Upper lobe of left lung (tissue), 6 donors: Measurements from ENCODE around the gene CLK2. TPM values are rescaled to one million over a fixed set of nuclear protein-coding genes. Genes with fewer than 3 reads are reported as not detected.

ENCODE experiments used
- ATAC-seq, 2 donors: fragments of 200-7000 bp; cut with Tn5 transposase; one replicate each; pipeline ENCODE4 v1.9.1; 2022; ENCODE audit warnings: mild to moderate bottlenecking in 2 of 2, moderate library complexity in 2 of 2; ENCODE audit not compliant: low FRiP score in 2 of 2
- DNase-seq, 2 donors: peaks; one replicate each; pipeline ENCODE4 v3.0.0-alpha.2; 2019 to 2020
- H3K27ac ChIP-seq, 4 donors: fragments of 200-600 bp; sonication (generic); one replicate each; pipeline ENCODE4 v1.5.1; 2016 to 2019
- H3K27me3 ChIP-seq, 4 donors: fragments of 200-600 bp; sonication (generic); one replicate each; pipeline ENCODE4 v1.5.1; 2017 to 2019
- H3K36me3 ChIP-seq, 4 donors: fragments of 200-600 bp; sonication (generic); one replicate each; pipeline ENCODE4 v1.5.1; 2016 to 2019
- H3K4me1 ChIP-seq, 4 donors: fragments of 200-600 bp; sonication (generic); one replicate each; pipeline ENCODE4 v1.5.1; 2018 to 2019
- H3K4me3 ChIP-seq, 4 donors: fragments of 200-600 bp; sonication (generic); one replicate each; pipeline ENCODE4 v1.5.1; 2017 to 2019; ENCODE audit warnings: mild to moderate bottlenecking in 2 of 4, moderate library complexity in 1 of 4
- H3K9me3 ChIP-seq, 4 donors: fragments of 200-600 bp; sonication (generic); one replicate each; pipeline ENCODE4 v1.5.1; 2018 to 2019
- EP300 ChIP-seq, 4 donors: sonication (generic); formaldehyde crosslinking; IDR thresholded peaks; one replicate each; pipeline ENCODE4 v1.5.1; 2017; ENCODE audit warnings: antibody characterized with exemption in 4 of 4, control low read depth in 2 of 4
- POLR2A ChIP-seq, 4 donors: fragments of 450-650 bp; IDR thresholded peaks; one replicate each; pipeline ENCODE4 v1.5.1; 2016 to 2017; ENCODE audit warnings: antibody characterized with exemption in 4 of 4, mild to moderate bottlenecking in 2 of 4
- POLR2AphosphoS5 ChIP-seq, 2 donors: sonication (generic); formaldehyde crosslinking; IDR thresholded peaks; one replicate each; pipeline ENCODE4 v1.5.1; 2017; ENCODE audit warnings: antibody characterized with exemption in 2 of 2
- WGBS, 2 donors: methylation state at CpG; one replicate each; pipeline ENCODE4 v1.1.5; 2017 to 2018; 5-methylcytosine and 5-hydroxymethylcytosine counted together
- total RNA-seq, 6 donors: library from RNA; depleted of rRNA in 4 of 6; stranded (reverse); fragments of >200 nt in 4 of 6; gene quantifications; one replicate each; pipeline versions ENCODE4 v1.1.0 to v1.2.1, GENCODE V29; 2016 to 2021
- TF ChIP-seq, protein P1 (sequence below), 6 experiments: fragments of 450-650 bp in 4 of 6; fragments of 200-600 bp in 2 of 6; sonication (generic) in 2 of 6; IDR thresholded peaks; one replicate each; pipeline ENCODE4 v1.5.1; 2016 to 2019; ENCODE audit warnings: antibody characterized with exemption in 6 of 6
- donor health status: DM: no; HTN: no; CAD: no; lungs with moderate emphysema.
- donor health status: DM: no; HTN: yes; CAD: no; lungs with severe emphysema.

The CLK2 gene
- total RNA-seq, 6 donors from 2014 or later: 32.7 to 92.2 (median 48.1) TPM

DNA sequence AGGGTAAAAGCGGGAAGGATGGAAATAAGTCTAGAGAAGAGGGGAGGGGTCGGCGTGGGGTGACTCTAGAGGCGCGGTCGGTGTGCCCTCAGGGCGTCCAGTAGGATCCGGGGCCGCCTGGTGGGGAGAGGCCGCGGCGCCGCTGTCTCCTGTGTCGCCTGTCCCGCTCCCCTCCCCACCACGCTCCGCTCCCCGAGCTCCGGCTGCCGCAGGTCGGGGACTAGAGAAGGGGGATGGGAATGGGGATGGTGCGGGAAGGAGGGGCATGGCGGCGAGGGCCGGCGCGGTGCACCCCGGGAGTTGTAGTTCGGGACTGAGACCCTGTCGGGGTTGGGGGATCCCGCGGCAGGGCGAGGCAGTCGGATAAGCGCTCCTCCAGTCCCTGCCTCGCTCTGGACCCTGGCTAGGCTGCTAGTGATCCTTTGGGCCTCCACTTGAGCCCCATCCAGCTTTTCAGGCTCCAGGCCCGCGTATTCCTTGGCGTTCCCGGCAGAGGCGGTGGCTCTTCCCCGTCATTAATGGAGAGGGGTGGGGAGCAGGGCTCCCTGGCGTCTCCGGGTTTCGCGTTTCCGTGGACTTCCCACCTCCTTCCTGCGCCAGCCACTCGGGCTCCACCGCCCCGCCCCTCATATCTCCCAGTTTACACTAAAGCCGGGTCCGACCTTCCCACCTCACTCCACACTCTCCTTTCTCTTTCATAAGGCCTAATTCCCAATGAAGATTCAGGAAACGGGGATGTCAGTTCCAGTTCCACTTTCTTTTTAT lies 17.9 kb downstream of the CLK2 start, which contains the start of gene ENTREP3:
Gene ENTREP3 (minus strand): TSS at position 241 of the 765 bp plus-strand sequence. CDS start 606 bp downstream, outside the sequence.
- DNase-seq (peak; percentile 93 to 97), ATAC-seq (peak; percentile 92 to 95)
- peaks cover 30 to 34% (median 32%) of the 10 kb centered on the region in 4 donors for H3K4me1 ChIP-seq
- H3K36me3 ChIP-seq: peaks cover 0 to 33% (median 10%) of the 10 kb centered on the region in 4 donors
- peak within 1 kb of the TSS; percentile 95 to 97 (median 96) for H3K27ac ChIP-seq
- peak within 1 kb of the TSS; percentile 61 to 93 (median 72) for H3K4me3 ChIP-seq
- no peaks in the 10 kb centered on the region for H3K9me3 ChIP-seq
- H3K27me3 ChIP-seq: no peaks in the 10 kb centered on the region
- peak; percentile 73 to 78 for TF ChIP-seq POLR2AphosphoS5 (IDR thresholded peaks at IDR 0.05)
- TF ChIP-seq EP300 (IDR thresholded peaks at IDR 0.05): no peak
- TF ChIP-seq, protein P1, sequence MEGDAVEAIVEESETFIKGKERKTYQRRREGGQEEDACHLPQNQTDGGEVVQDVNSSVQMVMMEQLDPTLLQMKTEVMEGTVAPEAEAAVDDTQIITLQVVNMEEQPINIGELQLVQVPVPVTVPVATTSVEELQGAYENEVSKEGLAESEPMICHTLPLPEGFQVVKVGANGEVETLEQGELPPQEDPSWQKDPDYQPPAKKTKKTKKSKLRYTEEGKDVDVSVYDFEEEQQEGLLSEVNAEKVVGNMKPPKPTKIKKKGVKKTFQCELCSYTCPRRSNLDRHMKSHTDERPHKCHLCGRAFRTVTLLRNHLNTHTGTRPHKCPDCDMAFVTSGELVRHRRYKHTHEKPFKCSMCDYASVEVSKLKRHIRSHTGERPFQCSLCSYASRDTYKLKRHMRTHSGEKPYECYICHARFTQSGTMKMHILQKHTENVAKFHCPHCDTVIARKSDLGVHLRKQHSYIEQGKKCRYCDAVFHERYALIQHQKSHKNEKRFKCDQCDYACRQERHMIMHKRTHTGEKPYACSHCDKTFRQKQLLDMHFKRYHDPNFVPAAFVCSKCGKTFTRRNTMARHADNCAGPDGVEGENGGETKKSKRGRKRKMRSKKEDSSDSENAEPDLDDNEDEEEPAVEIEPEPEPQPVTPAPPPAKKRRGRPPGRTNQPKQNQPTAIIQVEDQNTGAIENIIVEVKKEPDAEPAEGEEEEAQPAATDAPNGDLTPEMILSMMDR (IDR thresholded peaks at IDR 0.05): peak in 3 of 6 experiments; percentile 4 to 39 (median 13)
- TF ChIP-seq POLR2A (IDR thresholded peaks at IDR 0.05): peak in 2 of 4 donors; percentile 47 to 66
- 1 to 3% methylated on average over 25 to 49 of the region's 54 CpGs for WGBS, 2 donors

DNA sequence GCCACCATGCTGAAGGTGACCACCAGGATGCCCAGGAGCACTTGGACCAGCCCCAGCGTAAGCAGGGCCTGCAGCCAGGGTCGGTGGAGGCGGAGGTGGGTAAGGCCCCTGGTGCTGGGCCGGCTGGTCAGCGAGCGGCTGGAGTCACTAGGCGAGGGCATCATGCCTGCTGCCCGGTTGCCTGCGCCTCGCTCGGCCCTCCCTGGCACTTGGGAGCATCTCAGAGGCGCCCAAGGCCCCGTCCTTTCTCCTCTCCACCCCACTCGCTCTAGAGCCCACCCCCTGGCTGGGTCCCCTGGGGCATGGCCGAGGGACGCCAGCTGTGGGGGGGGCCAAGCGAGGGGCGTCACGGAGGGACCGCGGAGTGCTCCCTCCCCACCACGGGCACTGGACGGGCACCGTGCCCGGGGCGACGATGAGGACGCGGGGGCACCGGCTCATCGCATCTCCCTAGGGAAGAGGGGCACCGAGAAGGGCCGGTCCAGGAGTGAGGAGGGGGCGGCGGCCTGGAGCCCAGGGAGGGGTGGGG lies 18.5 kb downstream of the CLK2 start:
- DNase-seq (peak in 1 of 2 donors; percentile 88), ATAC-seq (peak in 1 of 2 donors; percentile 3)
- no peak for TF ChIP-seq EP300 (IDR thresholded peaks at IDR 0.05)
- no peak for TF ChIP-seq POLR2AphosphoS5 (IDR thresholded peaks at IDR 0.05)
- TF ChIP-seq, protein P1 (IDR thresholded peaks at IDR 0.05): no peak
- TF ChIP-seq POLR2A (IDR thresholded peaks at IDR 0.05): no peak
- H3K4me1 ChIP-seq: peaks cover 29 to 39% (median 33%) of the 10 kb centered on the region in 4 donors
- peaks cover 0 to 26% (median 8%) of the 10 kb centered on the region in 4 donors for H3K36me3 ChIP-seq
- H3K9me3 ChIP-seq: no peaks in the 10 kb centered on the region
- WGBS, 2 donors: 0% methylated on average over 9 to 22 of the region's 35 CpGs
- H3K4me3 ChIP-seq: peak overlapping the region; percentile 61 to 93 (median 72)
- H3K27ac ChIP-seq: peak overlapping the region; percentile 95 to 97 (median 96)
- no peaks in the 10 kb centered on the region for H3K27me3 ChIP-seq

DNA sequence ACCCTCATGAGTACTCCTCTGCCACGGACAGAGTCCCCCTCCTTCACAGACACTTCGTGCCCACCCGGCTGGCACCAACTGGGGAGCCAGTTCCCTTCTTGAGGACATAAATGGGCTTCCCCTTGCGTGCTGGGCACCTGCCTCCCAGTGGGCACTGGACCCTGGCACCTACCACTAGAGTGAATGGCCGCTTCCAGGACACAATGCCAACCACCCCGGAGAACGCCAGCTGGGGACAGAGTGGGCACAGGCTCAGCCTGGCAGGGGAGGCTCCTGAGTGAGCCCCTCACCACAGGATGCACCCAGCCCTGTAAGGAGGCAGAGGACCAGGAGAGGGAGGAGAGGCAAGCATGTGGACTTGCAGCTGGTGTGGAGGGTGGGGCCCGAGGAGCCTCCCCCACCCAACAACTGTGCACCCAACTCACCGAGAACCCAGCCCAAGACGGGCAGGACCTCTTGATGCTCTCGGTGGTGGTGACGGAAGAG lies 19.0 kb downstream of the CLK2 start:
- H3K27ac ChIP-seq: peak overlapping the region; percentile 95 to 97 (median 96)

DNA sequence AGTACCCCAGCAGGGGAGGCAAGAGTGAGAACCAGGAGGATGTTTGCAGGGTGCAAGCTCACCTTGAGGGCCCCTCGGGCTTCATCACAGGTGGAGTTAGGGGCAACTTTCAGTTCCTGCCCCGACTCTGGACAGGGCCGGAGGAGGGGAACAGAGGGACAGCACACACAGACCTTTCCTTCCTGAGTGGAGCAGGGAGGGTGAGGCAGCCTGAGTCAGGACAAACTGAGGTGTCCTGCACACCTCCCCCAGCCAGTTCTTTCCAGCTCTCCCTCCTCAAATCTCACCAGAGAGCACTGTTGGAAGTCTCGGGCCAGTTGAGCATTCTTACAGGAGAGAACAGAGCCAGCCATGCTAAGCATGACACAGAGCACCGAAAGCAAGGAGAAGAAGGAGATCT lies 19.5 kb downstream of the CLK2 start:
- Histone ChIP-seq H3K4me1 (peaks cover 29 to 39% (median 33%) of the 10 kb centered on the region in 4 donors), H3K36me3 (peaks cover 0 to 22% (median 6%) of the 10 kb centered on the region in 4 donors), H3K4me3 (peak overlapping the region in 2 of 4 donors; percentile 61 to 78), H3K27me3 (no peaks in the 10 kb centered on the region), H3K27ac (peak overlapping the region in 3 of 4 donors; percentile 95 to 97 (median 96)), H3K9me3 (no peaks in the 10 kb centered on the region)
- ATAC-seq (no peak), DNase-seq (no peak)
- WGBS, 2 donors: 62 to 66% methylated on average over 5 of the region's 5 CpGs
- TF ChIP-seq, protein P1 (IDR thresholded peaks at IDR 0.05): no peak
- TF ChIP-seq POLR2A (IDR thresholded peaks at IDR 0.05) (no peak), POLR2AphosphoS5 (IDR thresholded peaks at IDR 0.05) (no peak)

More for the DNA sequence above, 19.0 kb downstream of the CLK2 start:
- H3K4me1 ChIP-seq: peaks cover 29 to 39% (median 33%) of the 10 kb centered on the region in 4 donors
- ATAC-seq: no peak
- TF ChIP-seq EP300 (IDR thresholded peaks at IDR 0.05) (no peak), POLR2A (IDR thresholded peaks at IDR 0.05) (no peak), POLR2AphosphoS5 (IDR thresholded peaks at IDR 0.05) (no peak)
- TF ChIP-seq, protein P1 (IDR thresholded peaks at IDR 0.05): no peak
- DNase-seq: no peak
- H3K4me3 ChIP-seq: peak overlapping the region; percentile 61 to 93 (median 72)
- H3K9me3 ChIP-seq: no peaks in the 10 kb centered on the region
- peaks cover 0 to 21% (median 7%) of the 10 kb centered on the region in 4 donors for H3K36me3 ChIP-seq
- no peaks in the 10 kb centered on the region for H3K27me3 ChIP-seq
- WGBS, 2 donors: 44 to 53% methylated on average over 4 to 11 of the region's 12 CpGs
